GM12878 (cell line): ENCODE data around the gene OR13J1. TPM values are rescaled to one million over a fixed set of nuclear protein-coding genes. Genes with fewer than 3 reads are reported as not detected.

Experiments used
- BHLHE40 ChIP-seq, 2 experiments: fragments of 450-650 bp in 1 of 2; IDR thresholded peaks; 2 replicates each; pipeline ENCODE4 v1.6.1; 2011 to 2017; ENCODE audit warnings: low read depth in 2 of 2, borderline replicate concordance in 1 of 2, improper control_type of control experiment in 1 of 2, low read length in 1 of 2, mild to moderate bottlenecking in 1 of 2
- BMI1 ChIP-seq: fragments of 450-650 bp; IDR thresholded peaks from 2 replicates; pipeline ENCODE4 v1.6.1; 2016; ENCODE audit warnings: mild to moderate bottlenecking, moderate library complexity, borderline replicate concordance
- CREM ChIP-seq: IDR thresholded peaks from 2 replicates; pipeline ENCODE4 v1.6.1; 2014; ENCODE audit warnings: antibody characterized with exemption, low read depth
- CUX1 ChIP-seq: IDR thresholded peaks from 2 replicates; pipeline ENCODE4 v1.6.1; 2012; ENCODE audit warnings: improper control_type of control experiment, low read depth, low read length; ENCODE audit not compliant: insufficient replicate concordance
- EGR1 ChIP-seq, 2 experiments: IDR thresholded peaks; 1 replicate in 1 of 2; 2 replicates in 1 of 2; pipeline ENCODE4 v1.6.1; 2011 to 2012; ENCODE audit warnings: low read depth in 2 of 2, low read length in 2 of 2, borderline replicate concordance in 1 of 2, mild to moderate bottlenecking in 1 of 2, moderate library complexity in 1 of 2
- GABPA ChIP-seq: IDR thresholded peaks from 2 replicates; pipeline ENCODE4 v1.6.1; 2014; ENCODE audit warnings: antibody characterized with exemption, low read depth, mild to moderate bottlenecking, inconsistent platforms
- HSF1 ChIP-seq: fragments of 150-350 bp; IDR thresholded peaks from 2 replicates; pipeline ENCODE4 v1.6.1; 2014; ENCODE audit warnings: mild to moderate bottlenecking, low read depth, low read length
- IKZF1 ChIP-seq: fragments of 450-650 bp; conservative IDR thresholded peaks from 2 replicates; pipeline ENCODE4 v1.6.1; 2017; ENCODE audit warnings: antibody characterized with exemption, mild to moderate bottlenecking
- IRF4 ChIP-seq: IDR thresholded peaks from 2 replicates; pipeline ENCODE4 v1.6.1; 2011; ENCODE audit warnings: low read depth, low read length
- KDM1A ChIP-seq: fragments of 200-600 bp; sonication (generic); IDR thresholded peaks from 2 replicates; pipeline ENCODE4 v1.6.1; 2016; ENCODE audit warnings: borderline replicate concordance
- KLF5 ChIP-seq: fragments of 450-650 bp; IDR thresholded peaks from 2 replicates; pipeline ENCODE4 v1.6.1; 2014; ENCODE audit warnings: mild to moderate bottlenecking; ENCODE audit not compliant: partially characterized antibody
- NRF1 ChIP-seq: conservative IDR thresholded peaks from 2 replicates; pipeline ENCODE4 v1.6.1; 2011; ENCODE audit warnings: mild to moderate bottlenecking, low read depth, low read length, improper control_type of control experiment
- RAD21 ChIP-seq: IDR thresholded peaks from 2 replicates; pipeline ENCODE4 v1.6.1; 2011; ENCODE audit warnings: mild to moderate bottlenecking, low read depth, low read length, moderate library complexity; ENCODE audit not compliant: insufficient read depth
- RELA ChIP-seq: fragments of 450-650 bp; IDR thresholded peaks from 2 replicates; pipeline ENCODE4 v1.8.0; 2014; ENCODE audit warnings: borderline replicate concordance; ENCODE audit not compliant: partially characterized antibody
- SMC3 ChIP-seq: IDR thresholded peaks from 2 replicates; pipeline ENCODE4 v1.6.1; 2011; ENCODE audit warnings: low read length, improper control_type of control experiment, borderline replicate concordance
- TBL1XR1 ChIP-seq: IDR thresholded peaks from 2 replicates; pipeline ENCODE4 v1.6.1; 2012; ENCODE audit warnings: low read depth, low read length, improper control_type of control experiment
- TCF7 ChIP-seq: IDR thresholded peaks from 2 replicates; pipeline ENCODE4 v1.6.1; 2014; ENCODE audit warnings: antibody characterized with exemption, borderline replicate concordance
- YY1 ChIP-seq: IDR thresholded peaks from 2 replicates; pipeline ENCODE4 v1.6.1; 2011; ENCODE audit warnings: low read depth, mild to moderate bottlenecking, low read length
- ZNF592 ChIP-seq: fragments of 450-650 bp; IDR thresholded peaks from 2 replicates; pipeline ENCODE4 v1.6.1; 2017; ENCODE audit warnings: mild to moderate bottlenecking, moderate library complexity
- polyA plus RNA-seq, 11 experiments: library from polyadenylated mRNA; depleted of rRNA in 4 of 11; unstranded in 6 of 11; stranded (reverse) in 5 of 11; fragments of >200 nt; fragmentation: Nextera tagmentation in 4 of 11; fragmentation: Illumina TruSeq in 1 of 11; extraction: Ambion mirVana in 4 of 11; extraction: Trizol in 1 of 11; gene quantifications; 1 replicate in 1 of 11; 2 replicates in 10 of 11; pipeline versions ENCODE4 v1.2.1 to v1.2.3, GENCODE V29; 2011 to 2016; ENCODE audit warnings: inconsistent platforms in 2 of 11, missing spikeins in 2 of 11, low read depth in 1 of 11
- total RNA-seq, 4 experiments: library from RNA; depleted of rRNA in 3 of 4; stranded (reverse); fragments of >200 nt in 3 of 4; fragmentation: Illumina TruSeq in 1 of 4; extraction: Trizol in 1 of 4; gene quantifications; 2 replicates each; pipeline versions ENCODE4 v1.2.1 to v1.2.3, GENCODE V29; 2013 to 2021

OR13J1 gene
- total and polyA plus RNA-seq, 10 of the 15 experiments (the other 5 are each of a cell fraction or from before 2014, with no cell fraction given), result not detected

- no peak for TF ChIP-seq ZNF592
- TF ChIP-seq SMC3, result peak; percentile 100
- peak; percentile 97 for TF ChIP-seq RAD21
- TF ChIP-seq RELA, result peak; percentile 49
- TF ChIP-seq TBL1XR1, result 0 out of 2 replicates have a peak, but pooled peaks have one; percentile 18
- TF ChIP-seq HSF1, result no peak
- no peak for TF ChIP-seq IRF4
- no peak for TF ChIP-seq GABPA
- no peak for TF ChIP-seq EGR1 (IDR thresholded peaks at IDR 0.05; ENCODE audit: borderline replicate concordance in 1 of 2, low read depth in 2 of 2, low read length in 2 of 2)
- no peak for TF ChIP-seq KDM1A
- no peak for TF ChIP-seq KLF5
- TF ChIP-seq BMI1, result no peak
- peak; percentile 73 for TF ChIP-seq YY1
- TF ChIP-seq NRF1, result no peak
- TF ChIP-seq BHLHE40 (IDR thresholded peaks at IDR 0.05; ENCODE audit: borderline replicate concordance in 1 of 2, low read depth in 2 of 2, low read length in 1 of 2), result 0 out of 4 replicates have a peak, but pooled peaks of 1 of the 2 experiments have one; percentile 10
- TF ChIP-seq IKZF1, result no peak
- no peak for TF ChIP-seq CREM
- no peak for TF ChIP-seq CUX1
- TF ChIP-seq TCF7, result no peak
These were observed 12.2 kb upstream of the OR13J1 start (continued) for GRCh38 chr9:35882263-35882848.
